Stimulated activated CD4-positive, alpha-beta T cell treated with anti-CD3 and anti-CD28 coated beads, TNF-alpha, amount 100 ng/mL, for 1 hour (primary cell): ENCODE data around the gene ITPKB.

Source experiments
- DNase-seq, 3 donors: peaks; one replicate each; pipeline ENCODE4 v3.0.0-alpha.2; 2020; ENCODE audit warnings: low read depth in 3 of 3, low spot score in 1 of 3

ITPKB gene

DNA sequence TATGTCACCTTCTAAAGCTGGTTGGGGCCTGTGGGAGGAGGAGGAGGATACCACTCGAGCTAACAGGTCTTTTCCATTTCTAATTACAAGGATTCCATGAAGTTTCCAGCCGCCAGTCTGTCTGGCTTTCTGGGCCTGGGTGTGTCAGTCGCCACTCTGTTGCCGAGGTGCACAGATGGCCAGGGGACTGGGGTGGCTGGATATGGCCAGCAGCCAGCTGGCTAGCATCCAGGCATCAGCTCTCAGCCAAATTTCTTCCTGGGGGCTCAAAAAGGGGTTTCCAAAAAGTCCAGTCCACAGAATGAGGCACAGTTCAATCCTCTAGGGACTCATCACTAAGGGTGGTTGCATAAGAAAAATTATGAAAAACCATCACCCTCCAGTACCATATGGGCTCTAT, 32.4 kb downstream of the ITPKB start:
- no peak for DNase-seq

DNA sequence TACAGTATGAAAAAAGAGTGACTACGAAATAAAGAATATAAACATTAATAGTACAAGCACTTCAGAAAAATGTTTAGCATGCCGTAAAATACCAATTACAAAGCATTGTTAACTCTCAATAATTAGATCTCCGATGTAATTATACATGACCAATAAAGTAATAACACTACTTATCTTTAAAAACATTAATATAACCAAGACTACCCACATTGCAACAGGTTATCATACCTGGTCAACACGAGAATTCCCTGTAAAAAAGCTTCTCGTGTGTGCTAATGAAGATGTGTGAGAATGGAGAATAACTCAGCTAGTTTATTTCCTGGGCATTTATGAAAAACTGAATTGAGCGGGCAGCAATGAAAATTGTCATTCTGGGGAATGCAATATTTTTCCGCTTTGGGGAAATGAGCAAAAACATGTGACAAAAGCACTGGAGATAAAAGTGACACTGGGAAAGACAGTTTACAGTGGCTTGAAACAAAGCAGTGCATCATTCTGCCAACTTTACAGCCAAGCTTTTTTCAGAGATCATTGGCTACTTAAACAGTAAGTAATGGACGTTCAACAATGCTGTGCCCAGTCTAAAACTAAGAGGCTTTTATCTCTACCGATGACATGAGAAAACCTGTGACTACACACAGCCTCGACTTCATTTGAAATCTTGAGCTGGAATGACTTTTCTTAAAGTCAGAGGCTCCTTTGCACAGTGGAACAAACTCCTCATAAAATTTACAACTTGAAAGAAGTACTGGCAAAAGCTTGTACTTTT, 34.7 kb downstream of the ITPKB start:
- DNase-seq, result no peak

DNA sequence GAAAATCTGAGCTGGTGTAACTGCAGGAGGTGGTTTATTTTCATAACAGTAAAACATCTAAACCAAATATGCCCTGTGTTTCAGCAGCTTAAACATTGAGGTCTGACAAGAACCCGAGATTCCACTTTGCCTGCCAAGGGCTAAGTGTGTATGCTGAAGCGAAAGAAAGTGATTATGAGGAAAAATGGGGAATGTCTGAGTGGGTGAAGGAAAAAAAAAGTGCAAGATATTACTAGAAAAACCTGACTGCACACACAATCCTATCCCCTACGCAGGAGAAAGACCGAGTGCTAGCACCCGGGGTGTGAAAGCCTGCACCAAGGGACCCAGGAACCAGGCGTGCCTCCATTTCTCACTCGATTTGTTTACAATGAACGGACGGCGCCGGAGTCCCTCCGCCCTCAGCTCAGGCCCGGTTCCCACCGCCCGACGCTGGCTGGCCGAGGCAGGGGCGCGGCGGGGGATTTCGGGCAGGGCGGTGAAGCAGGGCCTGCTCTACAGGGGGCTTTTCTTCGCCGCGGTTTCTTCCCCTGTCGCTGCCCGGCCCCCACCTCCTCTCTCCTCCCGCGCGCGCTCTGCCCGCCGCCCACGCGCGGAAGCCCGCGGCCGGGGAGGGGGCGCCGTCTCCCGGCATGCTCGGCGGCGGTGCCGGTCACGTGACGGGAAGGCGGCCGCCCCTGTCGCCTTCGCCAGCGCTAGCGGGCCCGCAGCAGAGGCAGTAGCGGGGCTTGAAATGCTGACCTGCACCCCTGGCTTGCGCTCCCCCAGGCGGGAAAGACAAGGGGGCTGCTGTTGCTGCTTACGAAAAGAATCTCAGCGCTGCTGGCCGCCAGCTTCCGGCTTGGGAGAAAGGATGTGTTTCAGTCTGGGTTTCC, 35.9 kb downstream of the ITPKB start:
- DNase-seq, result peak; percentile 49 to 72 (median 69)

DNA sequence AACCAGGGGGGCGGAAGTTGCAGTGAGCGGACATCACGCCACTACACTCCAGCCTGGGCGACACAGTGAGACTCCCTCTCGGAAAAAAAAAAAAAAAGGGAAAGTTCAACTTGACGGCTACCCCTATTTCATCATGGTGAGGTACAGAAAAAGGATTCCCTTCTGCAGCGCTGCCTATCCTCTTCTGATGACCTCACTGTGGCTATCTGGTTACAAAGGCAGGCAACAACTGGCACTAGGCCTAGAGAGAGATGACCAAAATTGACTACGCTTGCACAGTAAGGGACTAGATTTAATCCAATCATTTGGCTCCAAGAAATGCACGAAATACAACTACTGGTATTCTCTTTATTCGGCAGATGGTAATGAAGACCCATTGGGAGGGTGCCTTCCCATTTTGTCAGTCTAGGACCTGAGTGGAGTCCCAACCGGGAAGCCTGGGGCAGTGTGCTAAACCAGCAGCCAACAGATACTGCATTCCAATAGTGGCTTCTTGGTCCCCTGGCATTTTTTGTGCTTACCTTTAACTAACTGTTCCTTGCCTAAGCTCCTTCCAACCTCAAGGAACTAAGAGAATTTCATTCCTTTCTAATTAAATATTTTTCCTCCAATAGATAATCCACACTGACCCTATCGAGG, 36.6 kb downstream of the ITPKB start:
- DNase-seq, result no peak

DNA sequence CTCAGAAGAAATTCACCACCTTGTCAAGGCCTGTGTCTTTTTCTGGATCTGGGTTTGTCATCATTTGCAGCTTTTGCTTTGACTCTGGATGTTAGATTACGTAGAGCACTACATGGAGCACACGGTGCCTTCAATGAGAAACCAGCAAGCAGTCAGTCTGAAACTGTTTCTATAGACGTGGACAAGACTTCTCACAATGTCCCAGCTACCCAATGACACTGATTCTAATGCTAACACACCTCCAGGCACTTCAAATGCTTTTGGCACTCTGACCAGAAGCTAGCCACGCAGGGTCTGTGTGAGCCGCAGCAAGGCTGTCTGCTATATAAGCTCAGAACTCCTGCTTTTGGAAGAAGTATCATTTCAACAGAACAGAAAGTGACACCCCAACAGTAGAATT, 38.2 kb downstream of the ITPKB start:
- DNase-seq, result no peak

DNA sequence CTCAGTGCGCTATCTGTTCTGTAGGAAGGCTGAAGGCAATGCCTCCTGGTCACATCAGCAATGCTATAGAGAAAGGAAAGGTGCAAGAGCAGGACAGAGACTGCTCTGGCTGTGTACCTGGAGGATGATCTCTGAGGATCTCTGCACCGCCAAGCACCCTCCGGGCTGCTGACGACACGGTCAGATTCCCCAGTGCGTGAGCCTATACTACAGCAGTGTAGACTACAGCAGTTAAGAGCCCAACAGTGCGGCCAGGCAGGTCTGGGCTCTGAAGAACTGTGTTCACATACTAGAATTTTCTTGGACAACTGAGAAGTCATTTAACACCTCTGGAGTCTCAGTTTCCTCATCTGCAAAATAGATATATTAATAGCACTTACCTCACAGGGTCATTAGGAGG, 39.9 kb downstream of the ITPKB start:
- DNase-seq, result no peak

DNA sequence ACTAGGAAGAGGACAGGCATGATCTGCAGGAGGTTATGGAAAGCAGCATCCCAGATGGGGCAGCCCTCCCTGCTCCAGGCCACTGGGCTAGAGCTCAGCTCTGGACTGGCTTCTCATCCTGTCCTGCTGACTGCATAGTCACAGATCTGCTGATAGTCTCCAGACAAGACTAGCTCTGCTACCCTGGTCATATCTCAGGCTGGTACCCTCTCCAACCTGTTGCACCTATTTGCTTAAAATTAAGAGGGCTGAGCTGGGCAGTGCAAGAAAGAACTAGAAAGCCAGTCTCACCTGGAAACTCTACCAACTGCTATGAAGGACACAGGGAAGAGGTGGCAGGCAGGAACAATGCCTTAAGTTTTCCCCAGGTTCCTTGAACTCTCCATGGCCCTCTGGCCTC, 40.4 kb downstream of the ITPKB start:
- no peak for DNase-seq

DNA sequence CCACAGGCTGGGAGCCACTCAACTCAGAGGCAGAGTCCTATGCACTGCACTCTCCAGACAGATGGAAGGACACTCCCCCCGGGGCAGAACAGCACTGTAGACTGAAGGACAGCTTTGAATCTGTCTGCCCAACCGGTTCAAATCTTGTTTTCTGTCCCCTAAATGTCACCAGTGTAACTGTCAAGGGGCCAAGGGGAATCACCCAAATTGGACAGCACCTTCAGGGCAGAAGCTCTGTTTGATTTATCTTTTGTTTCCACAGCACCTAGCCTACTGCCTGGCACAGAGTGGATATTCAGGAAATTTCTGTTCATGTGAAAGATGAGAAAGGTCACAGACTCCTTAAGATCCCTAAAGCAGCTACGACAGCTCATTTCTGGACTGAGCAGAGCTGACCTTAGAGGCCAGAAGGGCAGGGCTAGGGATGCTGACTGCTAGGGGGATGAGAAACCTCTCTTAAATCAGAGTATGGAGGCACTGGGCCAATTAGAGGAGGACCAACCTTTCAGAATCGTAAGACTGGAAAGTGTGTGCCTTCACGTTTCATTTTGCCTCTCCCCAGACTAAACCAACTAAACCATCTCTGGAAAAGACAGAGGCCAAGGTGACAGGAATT, 41.0 kb downstream of the ITPKB start:
- DNase-seq, result no peak

DNA sequence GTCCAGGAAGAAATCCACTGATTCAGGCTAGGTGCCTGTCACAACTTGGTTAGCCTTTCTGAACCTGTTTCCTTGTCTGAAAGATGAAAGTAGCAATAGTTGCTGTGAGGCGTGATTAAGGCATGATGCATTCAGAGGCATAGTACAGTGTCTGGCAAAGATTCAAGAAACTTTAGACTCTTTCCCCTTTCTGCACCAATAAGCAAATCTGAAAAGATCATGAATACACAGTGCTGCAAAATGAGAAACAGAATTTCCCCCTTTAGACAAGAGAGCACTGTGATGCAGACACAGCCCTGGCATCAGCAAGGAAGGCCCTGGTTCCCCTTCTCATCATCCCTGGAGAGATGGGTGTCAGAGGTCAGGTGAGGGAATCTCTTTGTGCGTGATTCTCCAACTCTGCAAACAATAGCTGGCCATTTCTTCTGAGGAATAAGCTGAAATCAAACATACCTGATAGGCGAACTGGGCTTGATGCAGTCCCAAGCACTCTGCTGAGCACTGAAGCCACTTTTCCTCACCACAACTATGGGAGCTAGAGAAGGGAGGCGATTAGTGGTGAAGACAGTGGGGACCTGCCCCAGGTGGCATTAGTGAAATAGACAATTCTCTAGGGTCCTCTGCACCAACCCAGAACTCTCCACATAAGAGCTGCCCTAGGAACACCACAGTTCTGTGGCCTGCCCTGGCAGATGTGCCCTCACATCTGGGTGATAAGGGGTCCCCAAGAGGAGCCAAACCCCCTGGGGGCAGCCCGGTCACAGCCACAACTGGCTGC, 41.7 kb downstream of the ITPKB start:
- no peak for DNase-seq

DNA sequence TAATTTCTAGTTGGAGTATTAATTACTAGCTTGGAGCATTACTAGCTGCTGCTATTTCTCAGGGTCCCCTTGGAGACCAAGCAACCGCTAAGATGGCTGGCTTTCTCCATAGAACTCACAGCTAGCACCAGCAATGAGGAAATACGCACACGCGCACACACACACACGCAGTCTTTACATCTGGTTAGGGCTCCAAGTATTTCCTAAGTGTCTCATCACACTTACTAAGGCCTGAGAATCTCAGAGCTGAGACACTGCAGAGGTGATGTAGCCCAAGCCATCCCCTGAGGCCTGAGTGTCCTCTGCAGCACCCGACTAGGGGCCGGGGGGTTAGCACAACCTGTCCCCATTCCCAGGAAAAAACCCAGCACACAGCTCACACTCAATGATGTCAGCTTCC, 42.5 kb downstream of the ITPKB start:
- DNase-seq, result no peak

DNA sequence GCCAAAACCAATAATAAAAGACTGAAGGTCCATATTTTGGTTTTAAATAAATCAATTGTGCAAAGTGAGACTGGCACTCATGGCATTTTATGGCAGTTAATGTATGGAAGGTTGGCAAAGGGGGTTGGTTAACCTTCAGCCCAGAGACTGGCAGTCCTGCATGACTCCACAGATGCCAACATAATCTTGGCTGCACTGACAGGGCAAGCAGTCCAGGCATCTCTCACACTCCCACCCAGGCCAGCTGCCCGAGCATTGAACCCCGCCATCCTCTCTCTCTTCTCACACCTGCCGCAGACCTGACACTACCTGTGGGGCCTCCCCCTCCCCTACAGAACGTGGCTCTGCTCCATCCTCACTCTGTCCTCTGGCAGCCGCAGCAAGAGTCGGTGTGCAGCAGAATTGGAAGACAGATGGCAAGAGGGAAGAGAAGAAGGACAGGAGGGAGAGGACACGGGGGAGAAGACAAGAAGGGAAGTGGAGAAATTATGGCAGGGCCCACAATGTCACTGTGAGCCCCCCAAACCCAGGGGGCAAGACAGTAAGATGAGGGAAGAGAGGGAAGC, 43.7 kb downstream of the ITPKB start:
- DNase-seq, result no peak

DNA sequence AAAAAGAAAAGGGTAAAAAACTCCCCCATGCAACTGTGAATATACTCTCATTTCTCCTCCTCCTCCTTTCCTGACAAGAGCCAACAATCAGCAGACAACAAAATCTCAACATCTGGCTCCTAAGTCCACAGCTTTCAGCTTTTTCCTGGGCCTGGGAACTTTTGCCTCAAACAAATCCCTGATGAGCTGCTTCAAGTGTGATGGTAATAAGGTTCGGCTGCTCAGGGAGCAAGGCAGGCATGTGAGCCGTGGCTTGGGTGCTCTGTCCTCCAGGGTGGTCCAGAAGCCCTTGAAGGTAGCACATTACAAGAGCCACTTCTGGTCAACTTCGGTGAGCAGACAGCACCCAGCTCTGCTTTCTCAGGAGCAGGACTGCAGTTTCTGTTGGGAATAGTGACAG, 46.3 kb downstream of the ITPKB start:
- DNase-seq, result no peak

DNA sequence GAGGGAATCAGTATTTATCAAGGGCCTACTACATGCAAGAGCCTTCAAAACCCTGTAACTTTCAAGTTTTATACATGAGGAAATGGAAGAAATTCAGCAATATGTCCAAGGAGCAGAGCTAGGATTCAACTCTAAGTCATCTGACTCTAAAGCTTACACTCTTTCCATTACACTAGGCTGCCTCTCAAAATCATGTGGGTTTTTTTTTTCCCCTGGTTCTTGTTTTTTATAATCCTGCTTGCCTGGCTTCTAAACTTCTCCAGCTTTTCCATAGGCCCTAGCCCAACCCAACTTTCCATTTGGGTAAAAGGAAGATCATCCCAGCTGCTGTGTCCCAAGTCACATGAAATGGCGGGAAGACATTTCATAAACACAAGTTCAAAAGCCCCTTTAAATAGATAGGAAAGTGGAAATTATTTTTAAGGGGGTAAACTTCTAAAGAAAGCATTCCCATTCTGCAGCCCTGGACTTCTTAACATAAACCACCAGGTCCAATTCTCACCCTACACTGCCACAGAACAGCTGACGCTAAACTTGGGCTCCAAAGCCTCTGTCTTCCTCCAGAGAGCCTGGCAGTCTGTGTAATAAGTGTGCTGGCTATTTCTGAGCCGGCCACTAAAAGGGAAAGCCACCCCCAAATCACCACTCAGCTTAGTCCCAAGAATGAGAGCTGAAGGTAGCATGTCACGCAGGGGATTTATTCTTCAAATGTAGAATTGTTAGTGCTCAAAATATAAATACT, 46.9 kb downstream of the ITPKB start:
- no peak for DNase-seq

DNA sequence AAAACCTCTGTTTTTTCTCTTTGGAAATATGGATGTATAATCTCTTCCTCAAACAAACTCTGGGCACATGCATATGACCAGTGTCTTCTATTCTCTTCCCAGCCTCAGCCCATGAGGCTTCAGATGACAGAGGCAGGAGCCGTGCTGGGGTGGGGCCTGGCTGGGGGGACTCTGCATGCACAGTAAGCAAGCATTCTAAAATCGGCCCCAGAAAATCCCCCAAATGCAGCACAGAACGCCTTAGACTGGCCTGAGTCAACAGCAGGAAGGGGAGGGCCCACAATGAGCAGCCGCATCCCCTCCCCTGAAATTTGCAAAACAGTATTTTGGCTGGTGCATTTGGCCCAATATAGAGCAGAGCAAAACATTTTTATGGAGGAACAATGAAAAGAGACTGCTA, 47.8 kb downstream of the ITPKB start:
- DNase-seq, result peak in 2 of 3 donors; percentile 43 to 54

DNA sequence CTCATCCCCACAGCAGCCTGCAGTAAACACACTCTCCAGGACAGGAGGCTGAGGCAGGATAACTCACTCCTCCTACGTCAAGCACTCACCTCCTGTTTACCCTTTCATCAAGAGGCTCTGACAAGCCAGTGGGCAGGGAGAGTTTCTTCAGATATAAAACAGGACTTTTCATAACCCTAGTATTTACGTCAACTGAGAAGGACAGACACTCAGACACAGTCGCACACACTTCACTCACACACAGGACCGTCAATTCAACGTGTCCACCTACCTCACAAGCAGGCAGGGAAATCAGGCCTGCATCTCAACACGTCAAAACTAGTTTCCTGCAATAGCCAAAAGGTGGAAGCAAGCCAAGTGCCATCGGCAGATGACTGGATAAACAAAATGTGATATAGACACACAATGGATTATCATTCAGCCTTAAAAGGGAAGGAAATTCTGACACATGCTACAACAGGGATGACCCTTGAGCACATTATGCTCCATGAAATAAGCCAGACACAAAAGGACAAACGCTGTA, 48.6 kb downstream of the ITPKB start:
- DNase-seq, result no peak

DNA sequence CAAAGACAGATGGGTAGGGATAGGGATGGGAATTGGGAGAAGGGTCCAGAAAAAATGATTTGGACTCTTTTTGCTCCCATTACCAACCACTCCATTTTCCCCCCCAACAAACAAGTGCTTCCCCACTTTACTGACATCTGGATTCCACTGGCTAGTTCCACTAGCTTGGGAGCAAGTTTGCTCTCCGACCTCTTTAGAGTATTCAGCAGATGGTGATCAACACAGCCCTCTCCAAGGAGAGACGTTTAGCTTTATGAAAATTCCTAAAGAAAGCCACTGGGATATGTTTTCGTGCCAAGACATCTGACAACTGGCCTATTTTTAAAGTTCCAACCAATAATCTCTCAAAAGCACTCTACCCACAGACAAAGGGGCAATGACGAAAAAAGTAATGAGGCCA, 50.3 kb downstream of the ITPKB start:
- DNase-seq, result no peak

DNA sequence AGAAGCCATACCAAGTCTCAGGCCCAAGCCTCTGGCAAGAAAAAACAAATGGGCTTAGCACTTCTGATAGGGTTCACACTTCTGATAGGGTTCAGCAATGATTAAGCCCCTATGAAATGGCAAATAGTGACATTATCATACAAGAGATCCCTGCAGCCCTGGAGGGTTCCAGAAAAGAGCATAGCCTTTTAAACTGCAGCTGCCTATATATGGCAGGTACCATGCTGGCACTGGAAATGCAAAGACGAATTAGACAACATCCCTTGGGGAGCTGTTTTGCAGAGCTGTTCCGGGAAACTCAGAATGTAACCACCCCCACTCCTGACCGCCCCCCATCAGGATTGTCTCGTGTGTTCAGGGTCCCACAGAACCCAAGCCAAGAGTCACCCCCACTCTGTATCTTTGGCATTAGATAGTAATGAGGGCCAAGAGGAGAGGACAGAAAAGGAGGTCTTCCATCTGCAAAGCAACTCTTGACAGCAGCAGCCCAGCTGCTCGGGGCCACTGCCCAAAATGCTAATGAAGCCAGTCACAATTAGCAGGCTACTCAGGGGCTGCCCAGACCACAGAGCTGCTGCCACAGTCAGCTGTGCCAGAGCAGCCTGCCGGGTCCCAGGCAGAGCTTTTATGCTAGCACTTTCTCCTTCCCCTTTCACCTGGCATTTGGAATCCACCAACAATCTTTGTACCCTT, 50.9 kb downstream of the ITPKB start:
- no peak for DNase-seq

DNA sequence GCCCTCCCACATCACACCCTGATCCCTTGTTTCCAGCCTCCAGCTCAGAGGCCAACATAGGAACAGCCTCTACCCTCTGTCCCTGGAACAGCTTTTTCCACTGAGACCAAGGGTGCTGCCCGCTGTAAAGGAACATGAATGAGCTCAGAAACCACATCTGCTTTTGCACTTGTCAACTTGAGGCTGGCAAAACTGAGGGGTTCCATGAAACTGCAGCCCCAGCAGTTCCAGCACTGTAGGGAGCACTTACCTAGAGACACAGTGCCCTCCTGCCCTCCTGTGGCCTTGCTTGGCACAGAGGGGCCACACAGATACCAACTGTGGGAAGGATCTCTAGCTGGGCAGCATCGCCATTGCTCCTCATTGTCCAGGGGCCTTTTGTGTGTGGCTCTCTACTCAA, 51.7 kb downstream of the ITPKB start:
- DNase-seq, result no peak
